ENCODE data around the gene PROM1.
A peak's percentile ranks its signal among the peaks of the same experiment; 100 is the strongest.

The PROM1 gene

DNA sequence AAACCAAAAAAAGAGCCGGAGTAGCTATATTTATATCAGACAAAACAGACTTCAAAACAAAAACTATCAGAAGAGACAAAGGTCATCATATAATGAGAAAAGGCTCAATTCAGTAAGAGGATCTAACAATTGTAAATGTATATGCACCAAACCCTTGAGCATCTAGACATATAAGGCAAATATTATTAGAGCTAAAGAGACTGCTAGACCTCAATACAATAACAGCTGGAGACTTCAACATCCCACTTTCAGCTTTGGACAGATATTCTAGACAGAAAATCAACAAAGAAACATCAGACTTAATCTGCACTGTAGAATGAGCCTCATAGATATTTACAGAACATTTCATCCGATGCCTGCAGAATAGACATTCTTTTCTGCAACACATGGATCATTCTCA, 4.8 kb upstream of the PROM1 start:
- Histone ChIP-seq H3K9ac (ENCODE audit: low read length) (no peak overlapping the region), H3F3A (ENCODE audit: insufficient read depth, low read length) (no peaks in the 10 kb centered on the region), H4K20me1 (ENCODE audit: insufficient read depth, low read length) (no peaks in the 10 kb centered on the region), H3K79me2 (ENCODE audit: low read length) (no peaks in the 10 kb centered on the region), H2AFZ (ENCODE audit: low read length) (no peak overlapping the region), H3K4me3 (ENCODE audit: low read length) (no peak overlapping the region), H3K27me3 (replicated peaks; ENCODE audit: insufficient read depth, low read length) (peaks cover 16% of the 10 kb centered on the region; the same call in 1 of the 2 replicates), H3K4me1 (ENCODE audit: low read length) (peaks cover 14% of the 10 kb centered on the region), H3K9me2 (replicated peaks; ENCODE audit: insufficient read depth, low read length) (no peaks in the 10 kb centered on the region), H3K36me3 (replicated peaks; ENCODE audit: insufficient read depth, low read length) (no peaks in the 10 kb centered on the region), H3K27ac (ENCODE audit: low read length) (no peak overlapping the region), H3K9me3 (replicated peaks; ENCODE audit: insufficient read depth, low read length) (no peaks in the 10 kb centered on the region), H3K4me2 (ENCODE audit: low read depth, low read length) (no peak overlapping the region)
- TF ChIP-seq, protein P1, sequence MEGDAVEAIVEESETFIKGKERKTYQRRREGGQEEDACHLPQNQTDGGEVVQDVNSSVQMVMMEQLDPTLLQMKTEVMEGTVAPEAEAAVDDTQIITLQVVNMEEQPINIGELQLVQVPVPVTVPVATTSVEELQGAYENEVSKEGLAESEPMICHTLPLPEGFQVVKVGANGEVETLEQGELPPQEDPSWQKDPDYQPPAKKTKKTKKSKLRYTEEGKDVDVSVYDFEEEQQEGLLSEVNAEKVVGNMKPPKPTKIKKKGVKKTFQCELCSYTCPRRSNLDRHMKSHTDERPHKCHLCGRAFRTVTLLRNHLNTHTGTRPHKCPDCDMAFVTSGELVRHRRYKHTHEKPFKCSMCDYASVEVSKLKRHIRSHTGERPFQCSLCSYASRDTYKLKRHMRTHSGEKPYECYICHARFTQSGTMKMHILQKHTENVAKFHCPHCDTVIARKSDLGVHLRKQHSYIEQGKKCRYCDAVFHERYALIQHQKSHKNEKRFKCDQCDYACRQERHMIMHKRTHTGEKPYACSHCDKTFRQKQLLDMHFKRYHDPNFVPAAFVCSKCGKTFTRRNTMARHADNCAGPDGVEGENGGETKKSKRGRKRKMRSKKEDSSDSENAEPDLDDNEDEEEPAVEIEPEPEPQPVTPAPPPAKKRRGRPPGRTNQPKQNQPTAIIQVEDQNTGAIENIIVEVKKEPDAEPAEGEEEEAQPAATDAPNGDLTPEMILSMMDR (IDR thresholded peaks at IDR 0.05; ENCODE audit: low read length), result no peak
- TF ChIP-seq EZH2phosphoT487 (IDR thresholded peaks at IDR 0.05; ENCODE audit: low read length), result no peak
- DNase-seq, result no peak

DNA sequence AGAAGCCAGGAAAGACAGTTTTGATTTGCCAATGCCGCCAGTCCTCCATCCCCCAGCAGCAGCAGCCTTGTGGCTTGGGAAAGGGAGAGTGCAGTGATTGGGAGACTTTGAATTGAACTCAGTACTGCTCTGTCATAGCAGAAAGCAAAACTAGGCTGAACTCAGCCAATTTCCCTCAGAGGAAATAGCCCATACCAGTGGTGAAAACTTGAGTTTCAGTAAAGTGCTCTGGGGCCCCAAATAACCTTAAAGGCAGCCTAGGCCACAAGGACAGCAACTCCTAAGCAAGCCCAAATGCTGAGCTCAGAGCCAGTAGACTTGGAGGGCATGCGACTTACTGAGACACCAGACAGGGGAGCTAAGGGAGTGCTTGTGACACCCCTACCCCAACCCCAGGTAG, 2.0 kb upstream of the PROM1 start:
- no peaks in the 10 kb centered on the region for H3F3A ChIP-seq (ENCODE audit: insufficient read depth, low read length)
- H3K36me3 ChIP-seq (replicated peaks; ENCODE audit: insufficient read depth, low read length), result no peaks in the 10 kb centered on the region
- peaks cover 14% of the 10 kb centered on the region for H3K4me1 ChIP-seq (ENCODE audit: low read length)
- no peak for TF ChIP-seq EZH2 (optimal IDR thresholded peaks at IDR 0.05; ENCODE audit: low read depth, low read length)
- TF ChIP-seq, protein P1 (IDR thresholded peaks at IDR 0.05; ENCODE audit: low read length), result no peak
- no peak for TF ChIP-seq EZH2phosphoT487 (IDR thresholded peaks at IDR 0.05; ENCODE audit: low read length)
- no peak overlapping the region for H2AFZ ChIP-seq (ENCODE audit: low read length)
- peak; percentile 78 for DNase-seq
- no peak overlapping the region for H3K27ac ChIP-seq (ENCODE audit: low read length)
- no peaks in the 10 kb centered on the region for H4K20me1 ChIP-seq (ENCODE audit: insufficient read depth, low read length)
- no peaks in the 10 kb centered on the region for H3K79me2 ChIP-seq (ENCODE audit: low read length)
- H3K9me3 ChIP-seq (replicated peaks; ENCODE audit: insufficient read depth, low read length), result no peaks in the 10 kb centered on the region
- H3K4me2 ChIP-seq (ENCODE audit: low read depth, low read length), result peak overlapping the region; percentile 8; the same call in 1 of the 2 replicates
- peaks cover 38% of the 10 kb centered on the region for H3K27me3 ChIP-seq (replicated peaks; ENCODE audit: insufficient read depth, low read length)
- H3K4me3 ChIP-seq (ENCODE audit: low read length), result no peak overlapping the region
- H3K9me2 ChIP-seq (replicated peaks; ENCODE audit: insufficient read depth, low read length), result no peaks in the 10 kb centered on the region
- H3K9ac ChIP-seq (ENCODE audit: low read length), result no peak overlapping the region

DNA sequence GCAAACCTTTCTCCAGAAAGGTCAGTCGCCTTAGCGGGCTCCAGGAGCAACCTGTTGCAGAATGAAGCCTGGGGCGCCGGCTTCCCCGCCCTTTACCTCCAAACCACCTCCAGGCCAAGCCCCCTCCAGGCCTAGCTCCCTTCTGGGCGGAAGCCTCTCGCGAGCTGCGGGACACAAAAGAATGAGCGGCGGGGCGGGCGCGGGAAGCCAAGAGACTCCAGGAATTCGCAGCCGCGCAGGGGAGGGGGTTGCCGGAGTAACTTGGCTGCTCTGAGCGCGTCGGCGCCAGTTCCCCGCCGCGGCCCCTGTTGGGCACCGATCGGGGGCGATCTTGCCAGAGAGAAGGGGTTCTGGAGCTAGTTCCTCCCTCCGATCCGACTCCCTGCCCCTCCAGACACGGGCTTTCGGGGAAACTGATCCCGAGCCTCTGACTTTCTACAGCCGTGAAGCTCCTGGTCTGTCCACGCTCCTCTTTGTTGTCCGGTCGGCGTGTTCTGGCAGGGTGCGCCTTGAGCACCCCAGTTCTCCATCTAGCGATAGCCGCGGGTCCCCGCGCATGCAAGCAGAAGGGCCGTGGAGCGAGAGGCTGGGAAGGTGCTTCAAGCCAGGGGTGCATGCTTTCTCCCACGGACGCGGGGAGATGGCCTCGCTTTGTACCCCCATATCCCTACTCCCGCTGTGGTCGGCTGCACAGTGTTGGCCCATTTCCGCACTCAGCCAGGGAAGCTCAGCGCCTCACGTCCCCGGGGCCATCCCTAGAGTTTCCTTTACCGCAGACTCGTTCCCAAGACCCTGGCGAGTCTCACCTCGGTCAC, 1.2 kb downstream of the PROM1 start:
- H2AFZ ChIP-seq (ENCODE audit: low read length), result no peak overlapping the region
- H3K9me2 ChIP-seq (replicated peaks; ENCODE audit: insufficient read depth, low read length), result no peaks in the 10 kb centered on the region
- no peaks in the 10 kb centered on the region for H4K20me1 ChIP-seq (ENCODE audit: insufficient read depth, low read length)
- no peaks in the 10 kb centered on the region for H3K79me2 ChIP-seq (ENCODE audit: low read length)
- no peaks in the 10 kb centered on the region for H3K9me3 ChIP-seq (replicated peaks; ENCODE audit: insufficient read depth, low read length)
- no peaks in the 10 kb centered on the region for H3K36me3 ChIP-seq (replicated peaks; ENCODE audit: insufficient read depth, low read length)
- peaks cover 14% of the 10 kb centered on the region for H3K4me1 ChIP-seq (ENCODE audit: low read length)
- H3K4me3 ChIP-seq (ENCODE audit: low read length), result no peak overlapping the region
- no peak overlapping the region for H3K4me2 ChIP-seq (ENCODE audit: low read depth, low read length)
- peaks cover 38% of the 10 kb centered on the region for H3K27me3 ChIP-seq (replicated peaks; ENCODE audit: insufficient read depth, low read length)
- no peak overlapping the region for H3K9ac ChIP-seq (ENCODE audit: low read length)
- no peak overlapping the region for H3K27ac ChIP-seq (ENCODE audit: low read length)
- TF ChIP-seq, protein P1 (IDR thresholded peaks at IDR 0.05; ENCODE audit: low read length), result no peak
- no peak for TF ChIP-seq EZH2 (optimal IDR thresholded peaks at IDR 0.05; ENCODE audit: low read depth, low read length)
- TF ChIP-seq EZH2phosphoT487 (IDR thresholded peaks at IDR 0.05; ENCODE audit: low read length), result no peak
- no peak for DNase-seq
- H3F3A ChIP-seq (ENCODE audit: insufficient read depth, low read length), result no peaks in the 10 kb centered on the region
